PC-3 (cell line): ENCODE data around the gene CPEB3.

Experiments
- CTCF ChIP-seq: fragments of 300-600 bp; sonication (generic); conservative IDR thresholded peaks from 2 replicates; pipeline ENCODE4 v1.5.1; 2017; ENCODE audit warnings: antibody characterized with exemption, low read depth, mild to moderate bottlenecking, low read length
- EZH2 ChIP-seq: fragments of 300-600 bp; sonication (generic); IDR thresholded peaks from one replicate; pipeline ENCODE4 v1.6.1; 2017; ENCODE audit warnings: antibody characterized with exemption, mild to moderate bottlenecking, low read length; ENCODE audit not compliant: unreplicated experiment
- EZH2phosphoT487 ChIP-seq: fragments of 300-600 bp; sonication (generic); IDR thresholded peaks from 2 replicates; pipeline ENCODE4 v1.6.1; 2018; ENCODE audit warnings: mild to moderate bottlenecking, antibody characterized with exemption, low read length, borderline replicate concordance

DNA sequence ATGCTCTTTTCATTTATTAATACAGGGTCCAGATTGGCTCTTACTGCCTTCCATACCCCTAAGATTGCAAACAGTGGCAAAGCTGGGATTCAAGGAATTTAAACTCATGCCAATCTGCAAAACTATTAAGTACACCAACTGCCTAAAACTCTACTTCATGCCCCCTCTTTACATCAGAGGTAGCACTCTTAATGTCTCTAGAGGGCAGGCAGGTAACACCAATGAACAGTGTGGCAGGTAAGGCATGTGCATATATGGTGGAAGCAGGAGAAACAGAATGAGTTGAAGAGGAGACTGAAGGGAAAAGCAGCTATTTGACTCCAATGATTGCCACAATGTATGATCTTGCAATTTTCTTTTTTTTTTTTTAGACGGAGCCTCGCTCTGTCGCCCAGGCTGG is 210.6 kb downstream of the CPEB3 start:
- TF ChIP-seq EZH2, result no peak
- TF ChIP-seq CTCF, result peak; percentile 24; the same call in 1 of the 2 replicates
- TF ChIP-seq EZH2phosphoT487, result no peak
